HepG2 (cell line): ENCODE results near the gene B4GALT5. TPM values are rescaled to one million over a fixed set of nuclear protein-coding genes. Genes with fewer than 3 reads are reported as not detected.

Experiments
- ARNTL ChIP-seq: sonication (generic); formaldehyde crosslinking; IDR thresholded peaks from 2 replicates; pipeline ENCODE4 v1.4.0; 2020; ENCODE audit warnings: mild to moderate bottlenecking, missing genetic modification reagents
- ATM ChIP-seq: fragments of 450-650 bp; IDR thresholded peaks from 2 replicates; pipeline ENCODE4 v1.7.1; 2017; ENCODE audit warnings: mild to moderate bottlenecking, borderline replicate concordance
- GABPB1 ChIP-seq: IDR thresholded peaks from 2 replicates; pipeline ENCODE4 v1.6.1; 2016; ENCODE audit warnings: mild to moderate bottlenecking, missing genetic modification reagents, moderate library complexity, missing compliant biosample characterization
- GLI4 ChIP-seq: sonication (generic); formaldehyde crosslinking; IDR thresholded peaks from 2 replicates; pipeline ENCODE4 v1.5.1; 2020; ENCODE audit warnings: missing genetic modification reagents, mild to moderate bottlenecking, moderate library complexity, borderline replicate concordance
- HDAC6 ChIP-seq: fragments of 200-600 bp; sonication (generic); IDR thresholded peaks from 2 replicates; pipeline ENCODE4 v1.7.0; 2017; ENCODE audit warnings: mild to moderate bottlenecking, antibody characterized with exemption, low read length, low read depth
- HMGA1 ChIP-seq: sonication (generic); formaldehyde crosslinking; conservative IDR thresholded peaks from 2 replicates; pipeline ENCODE4 v1.4.0; 2020; ENCODE audit warnings: missing genetic modification reagents
- RXRB ChIP-seq: IDR thresholded peaks from 2 replicates; pipeline ENCODE4 v1.6.1; 2016; ENCODE audit warnings: borderline replicate concordance, missing genetic modification reagents, missing compliant biosample characterization
- TAF15 ChIP-seq: fragments of 200-400 bp; formaldehyde crosslinking; IDR thresholded peaks from one replicate; pipeline ENCODE4 v1.6.1; 2018; ENCODE audit warnings: mild to moderate bottlenecking, low read depth, low read length; ENCODE audit not compliant: poor library complexity, severe bottlenecking
- ZKSCAN5 ChIP-seq: sonication (generic); formaldehyde crosslinking; IDR thresholded peaks from 2 replicates; pipeline ENCODE4 v1.5.1; 2020; ENCODE audit warnings: mild to moderate bottlenecking, missing genetic modification reagents
- ZNF12 ChIP-seq: sonication (generic); formaldehyde crosslinking; IDR thresholded peaks from 2 replicates; pipeline ENCODE4 v1.5.0; 2020; ENCODE audit warnings: missing genetic modification reagents
- ZNF143 ChIP-seq: sonication (generic); formaldehyde crosslinking; IDR thresholded peaks from 2 replicates; pipeline ENCODE4 v1.4.0; 2020; ENCODE audit warnings: missing genetic modification reagents
- ZNF552 ChIP-seq: sonication (generic); formaldehyde crosslinking; IDR thresholded peaks from 2 replicates; pipeline ENCODE4 v1.9.0; 2022; ENCODE audit warnings: missing genetic modification reagents, mild to moderate bottlenecking, borderline replicate concordance
- polyA plus RNA-seq, 8 experiments: library from polyadenylated mRNA; depleted of rRNA in 3 of 8; stranded (reverse) in 7 of 8; unstranded in 1 of 8; fragments of >200 nt; fragmentation: Illumina TruSeq in 4 of 8; extraction: Trizol in 4 of 8; gene quantifications; 2 replicates each; pipeline versions ENCODE4 v1.2.1 to v1.2.3, GENCODE V29; 2011 to 2016; ENCODE audit warnings: low read depth in 4 of 8, missing spikeins in 1 of 8, mixed read lengths in 1 of 8; ENCODE audit not compliant: insufficient read depth in 1 of 8
- total RNA-seq, 5 experiments: library from RNA; depleted of rRNA; stranded (reverse); fragments of >200 nt; fragmentation: Illumina TruSeq; extraction: Trizol; gene quantifications; 2 replicates each; pipeline ENCODE4 v1.2.3, GENCODE V29; 2016; ENCODE audit warnings: low read depth in 1 of 5
- TF ChIP-seq, protein P1 (sequence below): sonication (generic); formaldehyde crosslinking; IDR thresholded peaks from 2 replicates; pipeline ENCODE4 v1.9.0; 2022; ENCODE audit warnings: low read depth, missing genetic modification reagents
- TF ChIP-seq, protein P2 (sequence below): sonication (generic); formaldehyde crosslinking; IDR thresholded peaks from 2 replicates; pipeline ENCODE4 v1.8.0; 2023; ENCODE audit warnings: mild to moderate bottlenecking, missing genetic modification reagents
- TF ChIP-seq, protein P3 (sequence below): sonication (generic); formaldehyde crosslinking; IDR thresholded peaks from 2 replicates; pipeline ENCODE4 v1.5.1; 2020; ENCODE audit warnings: mild to moderate bottlenecking, missing genetic modification reagents, moderate library complexity

B4GALT5 gene
- total and polyA plus RNA-seq, 2 of the 13 experiments (the other 11 are each of a cell fraction or from before 2014, with no cell fraction given), result 27.3 to 30.9 TPM

DNA sequence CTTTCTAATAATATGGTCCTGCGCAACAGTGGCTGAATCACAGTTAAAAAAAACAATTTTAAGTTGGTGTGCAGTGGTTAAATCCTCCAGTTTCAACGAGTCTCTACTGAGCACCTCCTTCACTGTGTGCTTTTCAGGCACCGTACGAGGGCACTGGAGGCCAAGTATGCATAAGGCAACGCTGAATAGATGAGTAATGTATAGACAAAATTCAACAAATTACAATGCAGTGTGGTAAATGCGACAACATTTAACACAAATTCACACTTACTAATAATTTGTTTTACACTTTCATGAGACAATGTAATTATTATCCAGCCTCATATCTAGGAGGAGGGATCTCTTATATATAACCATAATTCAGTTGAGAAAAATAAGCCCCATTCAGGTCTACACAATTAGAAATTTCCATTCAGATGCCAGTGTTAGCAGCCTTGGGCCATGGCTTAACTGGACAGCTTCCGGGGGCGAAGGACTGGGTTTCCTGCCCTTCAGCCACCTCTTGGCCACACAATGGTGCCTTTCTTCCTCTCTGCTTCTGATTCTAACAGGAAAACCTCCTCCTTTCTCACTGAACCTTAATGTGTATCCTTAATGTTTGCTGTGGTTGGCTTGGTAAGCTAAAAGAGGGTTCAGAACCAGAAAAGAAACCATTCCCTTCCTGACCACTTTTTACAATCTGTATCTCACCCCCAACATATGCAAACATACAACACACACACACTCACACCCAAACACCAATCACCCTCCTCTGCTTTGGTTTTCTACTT is 51.9 kb downstream of the B4GALT5 start (continued):
- TF ChIP-seq, protein P1, sequence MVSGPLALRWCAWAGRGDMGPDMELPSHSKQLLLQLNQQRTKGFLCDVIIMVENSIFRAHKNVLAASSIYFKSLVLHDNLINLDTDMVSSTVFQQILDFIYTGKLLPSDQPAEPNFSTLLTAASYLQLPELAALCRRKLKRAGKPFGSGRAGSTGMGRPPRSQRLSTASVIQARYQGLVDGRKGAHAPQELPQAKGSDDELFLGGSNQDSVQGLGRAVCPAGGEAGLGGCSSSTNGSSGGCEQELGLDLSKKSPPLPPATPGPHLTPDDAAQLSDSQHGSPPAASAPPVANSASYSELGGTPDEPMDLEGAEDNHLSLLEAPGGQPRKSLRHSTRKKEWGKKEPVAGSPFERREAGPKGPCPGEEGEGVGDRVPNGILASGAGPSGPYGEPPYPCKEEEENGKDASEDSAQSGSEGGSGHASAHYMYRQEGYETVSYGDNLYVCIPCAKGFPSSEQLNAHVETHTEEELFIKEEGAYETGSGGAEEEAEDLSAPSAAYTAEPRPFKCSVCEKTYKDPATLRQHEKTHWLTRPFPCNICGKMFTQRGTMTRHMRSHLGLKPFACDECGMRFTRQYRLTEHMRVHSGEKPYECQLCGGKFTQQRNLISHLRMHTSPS (CRISPR knock-in tag), result no peak
- no peak for TF ChIP-seq HMGA1 (CRISPR knock-in tag)
- TF ChIP-seq ZNF12 (CRISPR knock-in tag), result 0 out of 2 replicates have a peak, but pooled peaks have one; percentile 26
- TF ChIP-seq ZKSCAN5 (CRISPR knock-in tag), result no peak
- no peak for TF ChIP-seq GLI4 (CRISPR knock-in tag)
- TF ChIP-seq RXRB (CRISPR knock-in tag), result peak; percentile 11; the same call in 1 of the 2 replicates
- TF ChIP-seq TAF15, result no peak
- no peak for TF ChIP-seq ATM
- TF ChIP-seq HDAC6, result no peak
- peak; percentile 69 for TF ChIP-seq GABPB1 (CRISPR knock-in tag)
- TF ChIP-seq ZNF143 (CRISPR knock-in tag), result no peak
- TF ChIP-seq ZNF552 (CRISPR knock-in tag), result no peak
- TF ChIP-seq ARNTL (CRISPR knock-in tag), result no peak
- TF ChIP-seq, protein P2, sequence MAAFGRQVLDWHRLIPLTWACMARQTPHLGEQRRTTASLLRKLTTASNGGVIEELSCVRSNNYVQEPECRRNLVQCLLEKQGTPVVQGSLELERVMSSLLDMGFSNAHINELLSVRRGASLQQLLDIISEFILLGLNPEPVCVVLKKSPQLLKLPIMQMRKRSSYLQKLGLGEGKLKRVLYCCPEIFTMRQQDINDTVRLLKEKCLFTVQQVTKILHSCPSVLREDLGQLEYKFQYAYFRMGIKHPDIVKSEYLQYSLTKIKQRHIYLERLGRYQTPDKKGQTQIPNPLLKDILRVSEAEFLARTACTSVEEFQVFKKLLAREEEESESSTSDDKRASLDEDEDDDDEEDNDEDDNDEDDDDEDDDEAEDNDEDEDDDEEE (CRISPR knock-in tag), result no peak
- TF ChIP-seq, protein P3, sequence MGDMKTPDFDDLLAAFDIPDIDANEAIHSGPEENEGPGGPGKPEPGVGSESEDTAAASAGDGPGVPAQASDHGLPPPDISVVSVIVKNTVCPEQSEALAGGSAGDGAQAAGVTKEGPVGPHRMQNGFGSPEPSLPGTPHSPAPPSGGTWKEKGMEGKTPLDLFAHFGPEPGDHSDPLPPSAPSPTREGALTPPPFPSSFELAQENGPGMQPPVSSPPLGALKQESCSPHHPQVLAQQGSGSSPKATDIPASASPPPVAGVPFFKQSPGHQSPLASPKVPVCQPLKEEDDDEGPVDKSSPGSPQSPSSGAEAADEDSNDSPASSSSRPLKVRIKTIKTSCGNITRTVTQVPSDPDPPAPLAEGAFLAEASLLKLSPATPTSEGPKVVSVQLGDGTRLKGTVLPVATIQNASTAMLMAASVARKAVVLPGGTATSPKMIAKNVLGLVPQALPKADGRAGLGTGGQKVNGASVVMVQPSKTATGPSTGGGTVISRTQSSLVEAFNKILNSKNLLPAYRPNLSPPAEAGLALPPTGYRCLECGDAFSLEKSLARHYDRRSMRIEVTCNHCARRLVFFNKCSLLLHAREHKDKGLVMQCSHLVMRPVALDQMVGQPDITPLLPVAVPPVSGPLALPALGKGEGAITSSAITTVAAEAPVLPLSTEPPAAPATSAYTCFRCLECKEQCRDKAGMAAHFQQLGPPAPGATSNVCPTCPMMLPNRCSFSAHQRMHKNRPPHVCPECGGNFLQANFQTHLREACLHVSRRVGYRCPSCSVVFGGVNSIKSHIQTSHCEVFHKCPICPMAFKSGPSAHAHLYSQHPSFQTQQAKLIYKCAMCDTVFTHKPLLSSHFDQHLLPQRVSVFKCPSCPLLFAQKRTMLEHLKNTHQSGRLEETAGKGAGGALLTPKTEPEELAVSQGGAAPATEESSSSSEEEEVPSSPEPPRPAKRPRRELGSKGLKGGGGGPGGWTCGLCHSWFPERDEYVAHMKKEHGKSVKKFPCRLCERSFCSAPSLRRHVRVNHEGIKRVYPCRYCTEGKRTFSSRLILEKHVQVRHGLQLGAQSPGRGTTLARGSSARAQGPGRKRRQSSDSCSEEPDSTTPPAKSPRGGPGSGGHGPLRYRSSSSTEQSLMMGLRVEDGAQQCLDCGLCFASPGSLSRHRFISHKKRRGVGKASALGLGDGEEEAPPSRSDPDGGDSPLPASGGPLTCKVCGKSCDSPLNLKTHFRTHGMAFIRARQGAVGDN, result peak; percentile 17; the same call in 1 of the 2 replicates
